WI38 (cell line): ENCODE results near the gene CTRB1.

Experiments
- H3K4me3 ChIP-seq: 2 replicates; pipeline ENCODE4 v1.5.1; 2011; ENCODE audit warnings: low read depth, mild to moderate bottlenecking, control low read depth, low read length
- TF ChIP-seq, protein P1 (sequence below): IDR thresholded peaks from 2 replicates; pipeline ENCODE4 v1.5.1; 2012; ENCODE audit warnings: low read depth, mild to moderate bottlenecking, control low read depth, low read length

The CTRB1 gene

DNA sequence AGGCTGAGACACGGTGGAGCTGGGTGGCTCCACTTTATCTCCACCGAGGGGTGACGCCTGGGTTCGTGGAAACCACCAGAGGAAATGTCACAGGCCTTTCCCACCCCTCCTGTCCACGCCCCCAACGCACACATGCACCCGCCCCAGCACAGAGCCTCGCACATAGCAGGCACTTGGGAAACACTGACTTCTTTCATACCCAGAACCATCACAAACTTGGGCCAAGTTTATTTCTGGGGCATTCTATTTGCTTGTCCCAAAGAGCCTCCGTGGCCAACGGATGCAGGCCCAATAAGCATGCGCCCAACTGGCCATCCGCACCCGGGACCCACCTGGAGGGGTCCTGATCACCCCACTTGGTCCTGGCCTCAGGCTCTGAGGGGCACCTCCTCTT is 29.4 kb downstream of the CTRB1 start:
- peak overlapping the region; percentile 93 for H3K4me3 ChIP-seq
- TF ChIP-seq, protein P1, sequence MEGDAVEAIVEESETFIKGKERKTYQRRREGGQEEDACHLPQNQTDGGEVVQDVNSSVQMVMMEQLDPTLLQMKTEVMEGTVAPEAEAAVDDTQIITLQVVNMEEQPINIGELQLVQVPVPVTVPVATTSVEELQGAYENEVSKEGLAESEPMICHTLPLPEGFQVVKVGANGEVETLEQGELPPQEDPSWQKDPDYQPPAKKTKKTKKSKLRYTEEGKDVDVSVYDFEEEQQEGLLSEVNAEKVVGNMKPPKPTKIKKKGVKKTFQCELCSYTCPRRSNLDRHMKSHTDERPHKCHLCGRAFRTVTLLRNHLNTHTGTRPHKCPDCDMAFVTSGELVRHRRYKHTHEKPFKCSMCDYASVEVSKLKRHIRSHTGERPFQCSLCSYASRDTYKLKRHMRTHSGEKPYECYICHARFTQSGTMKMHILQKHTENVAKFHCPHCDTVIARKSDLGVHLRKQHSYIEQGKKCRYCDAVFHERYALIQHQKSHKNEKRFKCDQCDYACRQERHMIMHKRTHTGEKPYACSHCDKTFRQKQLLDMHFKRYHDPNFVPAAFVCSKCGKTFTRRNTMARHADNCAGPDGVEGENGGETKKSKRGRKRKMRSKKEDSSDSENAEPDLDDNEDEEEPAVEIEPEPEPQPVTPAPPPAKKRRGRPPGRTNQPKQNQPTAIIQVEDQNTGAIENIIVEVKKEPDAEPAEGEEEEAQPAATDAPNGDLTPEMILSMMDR = no peak

GRCh38 chr16:75248536-75249380 is 30.0 kb downstream of the CTRB1 start:
- H3K4me3 ChIP-seq = peak overlapping the region; percentile 93

DNA sequence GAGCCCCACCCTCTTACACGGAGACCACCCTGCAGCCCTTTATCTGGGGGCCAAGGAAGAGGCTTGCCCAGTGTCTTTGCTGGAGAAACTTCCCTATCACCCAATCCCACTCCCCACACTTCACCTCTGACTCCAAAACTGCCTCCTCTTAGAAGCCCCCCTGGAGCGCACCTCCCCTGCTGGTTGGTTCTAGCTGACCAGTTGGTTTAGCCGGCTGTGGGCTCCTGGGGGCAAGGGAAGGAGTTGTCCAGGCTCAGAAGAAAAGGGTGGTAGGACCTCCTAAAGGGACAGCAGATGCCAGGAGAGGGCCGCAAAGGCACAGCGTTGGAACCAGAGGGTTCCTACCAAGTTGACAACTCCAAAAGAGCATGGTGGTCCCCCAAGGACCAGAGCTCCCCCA is 30.7 kb downstream of the CTRB1 start:
- TF ChIP-seq, protein P1 = no peak
- peak overlapping the region; percentile 93 for H3K4me3 ChIP-seq

More at GRCh38 chr16:75248536-75249380, 30.0 kb downstream of the CTRB1 start:
- TF ChIP-seq, protein P1 = no peak

GRCh38 chr16:75250089-75250808 is 31.5 kb downstream of the CTRB1 start:
- H3K4me3 ChIP-seq = peak overlapping the region; percentile 93
- TF ChIP-seq, protein P1 = no peak

- peak overlapping the region; percentile 93 for H3K4me3 ChIP-seq
- TF ChIP-seq, protein P1 = no peak
These were observed 32.1 kb downstream of the CTRB1 start for GRCh38 chr16:75250809-75251279.

DNA sequence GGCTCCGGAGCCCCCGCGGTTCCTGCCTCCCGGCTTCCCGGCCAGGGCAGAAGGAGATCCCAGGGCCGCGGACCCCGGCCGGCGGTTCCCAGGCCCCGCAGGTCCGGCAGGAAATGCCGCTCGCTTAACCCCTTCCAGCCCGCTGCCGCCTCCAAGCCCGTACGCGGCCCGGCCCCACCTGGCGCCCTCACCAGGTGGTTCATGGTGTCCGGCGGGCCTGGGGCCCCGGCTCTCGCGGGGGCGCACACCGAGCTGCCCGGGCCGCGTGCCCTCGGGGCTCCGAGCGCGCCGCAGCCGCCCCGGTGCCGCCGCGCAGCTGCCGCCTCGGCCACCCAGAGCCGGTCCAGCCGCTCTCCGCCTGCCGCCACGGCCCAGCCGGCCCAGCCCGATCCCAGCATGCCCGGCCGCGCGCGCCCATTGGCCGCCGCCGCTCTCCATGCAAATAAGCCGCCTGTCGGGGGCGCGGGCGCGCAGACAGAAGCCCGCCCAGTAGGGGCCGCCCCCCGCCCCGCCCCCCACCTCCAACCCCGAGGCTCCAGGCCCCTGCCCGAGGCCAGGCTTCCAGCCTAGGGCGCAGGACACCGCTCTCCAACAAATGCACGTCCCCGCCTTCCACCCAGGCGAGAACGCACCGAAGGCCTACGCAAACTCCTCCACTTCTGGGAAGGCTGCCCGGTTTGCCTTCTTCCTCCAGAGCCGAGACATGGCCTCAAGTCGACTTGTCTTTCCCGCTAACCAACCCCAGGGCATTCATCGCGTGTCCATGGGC is 32.7 kb downstream of the CTRB1 start, which contains the start of gene BCAR1:
BCAR1 (minus strand) TSS at position 345 of the 769 bp plus-strand sequence; CDS start at position 203, 142 bp downstream.
- TF ChIP-seq, protein P1 = no peak
- peak within 1 kb of the TSS; percentile 93 for H3K4me3 ChIP-seq
